GM19463 (cell line): ENCODE data around the gene PYGM.
"Not testable (repeated sequence)": the region's sequence is repeated elsewhere in the genome, so short reads cannot be mapped to it uniquely, and the experiment has no call there.

Source experiments
- ATAC-seq: cut with Tn5 transposase; IDR thresholded peaks from one replicate; pipeline ENCODE4 v1.9.1; 2021; ENCODE audit warnings: mild to moderate bottlenecking, moderate library complexity; ENCODE audit not compliant: unreplicated experiment

The PYGM gene

DNA sequence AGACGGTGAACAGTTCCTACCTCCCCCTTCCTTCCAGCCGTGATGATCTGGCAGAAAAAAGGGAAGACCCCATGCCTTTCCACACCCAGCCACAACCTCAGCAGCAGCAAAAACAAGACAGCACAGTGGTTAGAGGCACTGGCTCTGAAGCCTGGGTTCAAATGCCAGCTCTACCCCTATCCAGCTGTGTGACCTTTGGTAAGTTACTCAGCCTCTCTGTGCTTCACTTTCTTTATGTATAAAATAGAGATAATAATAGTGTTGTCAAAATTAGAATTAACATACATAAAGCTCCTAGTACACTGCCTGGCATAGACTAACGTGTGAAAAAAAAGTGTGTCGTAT is 41.0 kb downstream of the PYGM start:
- ATAC-seq: no peak

GRCh38 chr11:64718084-64718779 is 41.5 kb downstream of the PYGM start:
- no peak for ATAC-seq

- no peak for ATAC-seq
Observed at GRCh38 chr11:64717268-64717578, 42.6 kb downstream of the PYGM start.

DNA sequence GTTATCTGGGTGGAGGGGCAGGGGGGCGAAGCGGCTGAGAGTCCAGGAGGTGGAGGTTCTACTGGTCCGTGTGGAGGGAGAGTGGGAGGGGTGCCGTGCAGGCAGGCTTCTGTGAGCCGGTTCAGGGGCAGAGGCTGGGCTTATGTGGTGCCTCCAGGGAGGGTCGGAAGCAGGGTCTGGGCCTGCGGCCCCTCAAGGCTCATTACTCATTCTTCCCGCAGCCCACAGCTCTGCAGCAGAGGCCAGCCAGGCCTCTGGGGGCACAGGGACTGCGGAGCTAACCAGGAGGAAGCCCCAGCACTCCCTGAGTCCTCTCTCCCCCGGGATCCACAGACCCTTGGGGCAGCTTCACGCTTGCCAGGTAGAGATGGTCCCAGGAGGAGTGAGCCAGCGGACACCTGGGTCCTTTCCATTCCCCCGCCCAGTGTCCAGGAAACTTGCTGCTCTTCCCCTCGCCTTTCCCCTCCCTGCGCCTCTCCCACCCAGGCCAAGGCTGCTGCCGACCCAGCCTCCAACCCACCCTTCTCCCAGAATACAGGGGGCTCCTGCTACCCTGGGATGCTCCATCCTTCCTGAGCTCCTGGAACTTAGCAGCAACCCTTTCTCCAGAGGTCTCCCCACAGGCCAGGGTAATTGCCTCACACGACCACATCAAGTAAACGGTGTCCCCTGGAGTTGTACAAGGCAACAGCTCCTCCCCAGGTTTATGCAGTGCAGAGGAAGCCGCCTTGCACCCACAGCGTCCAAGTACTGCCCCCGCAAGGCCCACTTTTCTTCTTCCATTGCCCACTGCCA is 43.1 kb downstream of the PYGM start:
- ATAC-seq: no peak

DNA sequence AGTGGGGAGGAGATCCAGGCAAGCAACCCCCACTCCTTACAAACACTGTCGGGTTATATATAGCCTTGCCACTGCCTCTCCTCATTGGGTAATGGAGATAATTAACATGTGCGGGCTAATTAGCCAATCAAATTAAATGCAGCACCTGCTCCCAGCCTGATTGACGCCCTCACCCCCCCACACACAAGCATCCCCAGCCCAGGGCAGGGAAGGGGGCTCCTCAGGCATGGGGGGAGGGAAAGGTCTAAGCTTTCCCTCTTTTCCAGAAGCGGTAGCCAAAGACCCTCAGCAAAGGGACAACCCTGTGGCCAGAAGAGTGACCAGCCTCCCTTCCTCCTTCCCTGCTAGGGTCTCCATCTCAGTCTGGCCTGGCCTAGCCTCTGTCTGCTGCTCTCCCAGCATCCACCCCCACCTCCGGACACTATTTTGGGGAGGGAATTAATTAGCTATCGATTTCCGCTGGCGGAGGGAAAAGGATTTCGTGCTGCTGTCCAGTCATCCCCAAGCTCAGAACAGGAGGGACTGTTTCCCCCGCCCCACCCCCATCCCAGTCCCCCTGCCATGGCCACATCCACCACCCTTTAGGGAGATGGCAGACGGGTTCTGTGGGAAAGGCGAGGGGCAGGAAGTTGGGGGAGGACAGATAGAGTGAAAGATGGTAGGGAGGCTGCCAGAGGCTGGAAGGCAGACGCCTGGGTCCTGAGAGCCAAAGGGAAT is 43.9 kb downstream of the PYGM start:
- no peak for ATAC-seq

GRCh38 chr11:64715110-64715509 is 44.7 kb downstream of the PYGM start:
- no peak for ATAC-seq

DNA sequence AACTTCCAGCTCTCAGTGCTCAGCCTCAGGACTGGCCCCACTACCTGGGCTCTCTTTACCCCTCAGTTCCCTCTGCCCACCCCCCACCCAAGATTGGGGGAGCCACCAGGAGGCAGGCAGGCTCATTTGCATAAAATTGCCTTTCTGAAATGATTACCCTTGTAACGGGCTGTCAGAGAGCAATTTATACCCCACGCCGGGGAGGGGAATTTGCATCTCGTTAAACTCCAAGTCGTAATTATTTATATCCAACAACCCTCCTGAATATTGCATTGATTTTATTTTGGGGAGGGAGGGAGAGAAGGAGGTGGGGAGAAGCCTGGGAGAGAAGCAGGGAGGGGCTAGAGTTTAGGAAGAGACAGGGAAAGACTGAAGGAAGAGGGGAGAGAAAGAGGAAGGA is 45.1 kb downstream of the PYGM start:
- no peak for ATAC-seq

DNA sequence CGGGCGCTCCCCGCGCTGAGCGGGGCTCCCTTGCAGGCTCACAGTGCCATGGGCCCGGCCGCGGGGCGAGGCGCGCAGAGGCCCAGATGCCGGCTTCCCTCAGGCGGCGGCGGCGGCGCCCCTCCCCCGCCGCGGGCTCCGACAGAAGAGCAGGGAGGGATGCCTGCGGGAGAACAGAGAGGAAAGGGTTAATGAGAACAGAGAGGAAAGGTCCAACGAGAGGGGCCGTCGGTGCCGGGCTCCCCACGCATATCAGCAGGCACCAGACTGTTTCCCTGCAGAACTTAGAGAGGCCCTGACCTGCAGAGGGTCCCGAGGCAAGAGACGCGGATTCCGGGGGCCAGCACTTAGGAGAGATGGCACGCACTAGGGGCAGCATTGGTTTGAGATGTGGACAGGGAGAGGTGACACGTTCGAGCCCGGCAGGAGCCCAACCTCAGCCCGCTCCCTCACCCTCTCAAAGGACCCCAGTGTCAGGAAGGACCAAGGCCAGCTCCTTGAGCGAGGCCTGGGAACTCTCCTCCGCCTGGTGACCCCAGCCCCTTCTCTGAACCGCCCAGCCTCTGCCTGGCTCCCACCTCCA is 45.9 kb downstream of the PYGM start:
- no peak for ATAC-seq

DNA sequence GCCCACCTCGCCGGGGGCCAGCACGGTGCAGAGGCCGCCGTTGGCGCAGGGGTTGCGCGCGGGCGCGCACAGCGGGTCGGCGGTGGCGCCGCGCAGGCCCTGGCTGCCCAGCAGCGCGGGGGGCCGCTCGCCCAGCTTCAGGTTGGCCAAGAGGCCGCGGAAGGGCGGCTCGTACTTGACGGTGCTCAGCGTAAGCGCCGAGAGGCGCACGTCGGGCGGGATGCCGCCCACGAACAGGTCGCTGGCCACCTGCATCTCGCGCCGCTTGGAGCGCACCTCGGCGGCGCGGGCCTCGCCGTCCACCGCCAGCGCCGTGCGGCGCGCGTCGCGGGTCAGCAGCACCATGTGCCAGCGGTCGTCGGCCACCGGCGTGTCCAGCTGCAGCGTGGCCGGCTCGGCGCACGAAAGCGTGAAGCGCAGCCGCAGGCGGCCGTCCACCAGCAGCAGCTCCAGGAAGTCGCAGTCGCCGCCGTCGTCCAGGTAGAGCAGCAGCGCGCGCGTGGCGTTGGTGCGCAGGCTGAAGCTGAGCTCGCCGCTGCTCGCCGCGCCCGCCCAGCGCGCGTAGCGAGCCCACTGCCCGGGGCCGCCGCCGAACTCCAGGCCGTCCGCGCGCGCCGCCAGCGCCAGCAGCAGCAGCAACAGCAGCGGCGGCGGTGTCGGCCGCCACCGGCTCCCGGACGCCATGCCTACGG is 46.6 kb downstream of the PYGM start:
- no peak for ATAC-seq

GRCh38 chr11:64712430-64713015 is 47.3 kb downstream of the PYGM start:
- ATAC-seq: no peak

DNA sequence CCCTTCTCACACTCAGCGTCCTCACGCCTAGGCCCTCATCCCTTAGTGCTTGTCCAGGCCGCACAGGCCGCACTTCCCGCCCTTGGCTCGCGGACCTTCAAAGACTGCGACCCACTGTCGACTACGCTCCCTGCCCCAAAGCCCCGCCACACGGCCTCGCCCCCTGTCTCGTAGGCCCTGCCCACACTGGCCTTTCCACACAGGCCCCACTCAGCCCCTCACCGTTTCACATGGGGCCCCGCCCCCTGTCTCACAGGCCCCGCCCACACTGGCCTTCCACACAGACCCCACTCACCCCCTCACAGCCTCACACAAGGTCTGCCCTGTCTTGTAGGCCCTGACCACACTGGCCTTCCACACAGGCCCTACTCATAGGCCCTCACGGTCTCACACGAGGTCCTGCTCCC is 47.8 kb downstream of the PYGM start:
- ATAC-seq: no peak

GRCh38 chr11:64711138-64711955 is 48.4 kb downstream of the PYGM start:
- ATAC-seq: no peak

DNA sequence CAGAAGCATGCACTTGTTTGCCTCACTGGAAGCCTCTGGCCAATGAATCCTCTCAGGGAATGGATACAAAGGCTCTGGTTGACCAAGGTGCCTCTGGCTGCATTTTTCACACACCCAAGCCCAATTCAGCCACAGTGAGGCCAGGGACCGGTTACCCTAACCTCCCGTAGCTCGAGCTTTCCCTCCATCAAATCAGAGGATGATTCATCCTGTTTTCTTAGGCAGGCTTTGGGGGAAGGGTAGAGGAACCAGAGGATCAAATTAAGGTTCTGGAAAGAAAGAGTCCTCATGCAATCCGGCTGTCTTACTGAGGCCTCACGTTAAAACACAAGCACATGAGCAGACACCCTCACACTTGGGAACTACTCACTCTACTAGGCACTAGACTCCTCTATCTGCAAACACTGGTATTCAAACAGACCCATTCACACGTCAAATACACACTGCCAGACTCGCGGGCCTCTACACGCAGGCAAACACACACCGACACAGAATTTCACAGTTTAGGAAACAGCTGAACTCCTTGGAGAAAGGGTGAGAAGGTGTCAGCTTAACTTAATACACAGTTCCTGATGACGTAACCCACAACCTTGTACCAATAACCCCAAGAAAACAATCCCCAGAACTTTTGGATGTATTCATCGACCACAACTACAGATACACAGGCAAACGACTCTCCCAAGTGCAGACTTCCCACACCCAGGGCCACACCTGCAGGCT is 49.2 kb downstream of the PYGM start:
- ATAC-seq: no peak

GRCh38 chr11:64705501-64705900 is 54.3 kb downstream of the PYGM start:
- no peak for ATAC-seq

DNA sequence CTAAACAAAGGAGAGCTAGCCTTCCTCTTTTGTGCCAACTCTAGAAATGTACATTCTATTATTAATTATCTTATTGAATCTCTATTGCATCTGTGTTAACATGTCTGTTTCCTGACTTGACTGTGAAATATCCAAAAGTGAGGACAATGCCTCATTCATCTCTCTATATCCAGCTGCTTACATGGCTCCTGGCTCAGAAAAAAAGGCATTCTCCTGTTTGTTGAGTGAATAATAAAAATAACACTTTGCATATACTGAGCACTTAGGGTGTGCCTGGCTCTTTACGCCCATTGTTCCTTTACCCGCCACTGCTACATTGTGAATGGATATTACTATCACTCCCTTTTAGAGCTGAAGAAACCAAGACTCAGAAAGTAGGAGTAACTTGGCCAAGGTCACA is 56.7 kb downstream of the PYGM start:
- no peak for ATAC-seq

DNA sequence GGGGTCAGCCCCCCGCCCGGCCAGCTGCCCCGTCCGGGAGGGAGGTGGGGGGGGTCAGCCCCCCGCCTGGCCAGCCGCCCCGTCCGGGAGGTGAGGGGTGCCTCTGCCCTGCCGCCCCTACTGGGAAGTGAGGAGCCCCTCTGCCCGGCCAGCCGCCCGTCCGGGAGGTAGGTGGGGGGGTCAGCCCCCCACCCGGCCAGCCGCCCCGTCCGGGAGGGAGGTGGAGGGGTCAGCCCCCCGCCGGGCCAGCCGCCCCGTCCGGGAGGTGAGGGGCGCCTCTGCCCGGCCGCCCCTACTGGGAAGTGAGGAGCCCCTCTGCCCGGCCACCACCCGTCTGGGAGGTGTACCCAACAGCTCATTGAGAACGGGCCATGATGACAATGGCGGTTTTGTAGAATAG is 57.8 kb downstream of the PYGM start:
- not testable (repeated sequence) for ATAC-seq

DNA sequence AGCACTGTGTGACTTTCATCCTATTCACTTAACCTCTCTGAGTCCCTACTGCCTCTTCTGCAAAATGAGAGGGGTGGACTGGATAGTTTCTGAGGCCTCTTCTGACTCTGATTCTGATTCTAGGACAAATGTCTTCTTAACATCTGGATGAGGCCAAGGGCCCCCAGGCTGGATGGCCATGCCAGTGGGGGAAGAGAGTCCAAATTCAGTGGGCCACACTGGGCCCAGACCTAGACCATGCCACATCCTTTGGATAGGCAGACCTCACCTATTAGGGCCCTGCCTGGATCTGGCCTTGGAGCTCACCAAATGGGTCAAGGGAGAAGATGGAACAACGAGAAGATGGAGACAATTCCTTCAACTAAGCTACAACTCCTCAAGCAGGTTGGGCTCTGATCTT is 61.3 kb downstream of the PYGM start:
- ATAC-seq: no peak

GRCh38 chr11:64697663-64698375 is 62.0 kb downstream of the PYGM start:
- ATAC-seq: no peak
